NCI-H1048 (cell line): ENCODE data around the gene PTPRG.

Experiments
- DNase-seq: peaks from one replicate; lab custom pipeline; 2025; lab: John Stamatoyannopoulos, UW

Gene PTPRG

GRCh38 chr3:62276658-62277180 lies 715.3 kb downstream of the PTPRG start:
- no peak for DNase-seq

- DNase-seq = no peak
These were observed 716.1 kb downstream of the PTPRG start for GRCh38 chr3:62277450-62277849.

DNA sequence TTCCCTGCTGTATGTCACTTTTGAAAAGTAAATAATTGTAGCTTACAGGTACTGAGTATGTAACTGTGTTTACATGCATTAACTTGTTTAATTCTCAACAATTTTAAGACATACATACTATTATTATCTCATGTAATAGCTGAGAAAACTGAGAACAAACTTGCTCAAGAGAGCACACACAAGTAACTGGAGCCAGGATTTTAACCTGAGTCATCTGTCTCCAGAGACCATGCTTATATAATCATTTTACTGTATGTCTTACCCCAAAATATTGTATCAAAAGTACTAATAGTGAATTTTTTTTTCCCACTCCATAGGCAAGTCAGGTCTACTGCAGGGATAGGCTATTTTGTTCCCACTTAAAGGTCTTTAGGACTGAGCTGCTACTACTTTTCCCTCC lies 716.6 kb downstream of the PTPRG start:
- DNase-seq = no peak

- DNase-seq = no peak
These were observed 720.4 kb downstream of the PTPRG start for GRCh38 chr3:62281726-62282125.

GRCh38 chr3:62284442-62284841 lies 723.1 kb downstream of the PTPRG start:
- DNase-seq = no peak

DNA sequence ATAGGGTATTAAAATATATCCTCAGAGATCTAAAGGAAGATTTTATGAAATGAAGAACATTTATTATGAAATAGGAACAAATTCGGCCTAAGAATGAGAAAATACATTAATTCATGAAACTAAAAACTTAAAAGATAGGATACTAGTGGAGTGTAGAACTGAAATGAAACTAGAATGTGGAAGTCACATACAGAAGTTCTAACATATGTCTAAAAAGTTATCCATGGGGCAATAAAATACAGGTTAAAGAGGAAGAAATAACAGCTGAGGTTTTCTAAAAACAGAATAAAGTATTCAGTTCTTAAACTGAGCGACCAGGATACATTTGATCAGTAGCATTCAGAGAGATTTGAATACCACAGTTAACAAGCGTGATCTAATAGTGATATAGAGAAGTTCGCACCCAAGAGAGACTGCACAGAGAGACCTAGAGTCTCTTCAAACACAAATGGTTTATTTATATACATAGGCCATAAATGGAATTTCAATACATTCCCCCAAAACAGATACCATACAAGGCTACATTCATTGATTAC lies 726.1 kb downstream of the PTPRG start:
- DNase-seq = no peak

DNA sequence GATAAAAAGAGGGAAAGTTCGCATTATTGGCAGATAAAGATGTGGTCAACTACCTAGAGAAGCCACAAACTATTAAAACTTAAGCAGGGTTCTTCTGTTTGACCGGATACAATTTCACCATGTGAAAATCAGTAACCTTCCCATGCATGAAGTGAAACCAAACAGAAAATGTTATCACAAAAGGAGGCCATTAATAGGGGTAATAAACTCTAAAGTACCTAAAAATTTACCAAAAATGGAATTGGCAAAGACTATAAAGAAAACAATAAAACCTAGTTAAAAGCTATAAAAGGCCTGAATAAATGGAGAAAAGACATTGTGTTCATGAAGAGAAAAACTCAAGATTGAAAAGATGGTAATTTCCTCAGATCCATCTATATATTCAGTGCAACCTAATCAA lies 728.6 kb downstream of the PTPRG start:
- no peak for DNase-seq

GRCh38 chr3:62293051-62293780 lies 731.8 kb downstream of the PTPRG start:
- no peak for DNase-seq

DNA sequence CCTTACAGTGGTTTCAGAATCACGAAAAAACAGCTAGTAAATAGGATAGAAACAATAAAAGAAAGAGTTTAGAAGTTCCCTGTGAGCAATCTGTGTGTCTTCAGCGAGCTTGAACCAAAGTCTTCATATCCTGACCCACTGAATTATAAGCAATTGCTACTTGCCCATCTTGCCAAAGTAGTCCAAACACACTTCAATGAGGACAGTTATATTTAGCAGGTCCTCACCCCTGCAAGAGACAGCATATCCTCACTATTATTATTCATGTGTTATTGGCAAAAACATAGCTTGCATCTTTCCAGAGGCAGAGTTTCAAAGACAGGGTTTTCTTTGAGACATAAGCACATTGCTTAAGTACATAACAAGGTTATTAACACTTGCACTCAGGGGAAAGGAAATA lies 734.2 kb downstream of the PTPRG start:
- DNase-seq = no peak

DNA sequence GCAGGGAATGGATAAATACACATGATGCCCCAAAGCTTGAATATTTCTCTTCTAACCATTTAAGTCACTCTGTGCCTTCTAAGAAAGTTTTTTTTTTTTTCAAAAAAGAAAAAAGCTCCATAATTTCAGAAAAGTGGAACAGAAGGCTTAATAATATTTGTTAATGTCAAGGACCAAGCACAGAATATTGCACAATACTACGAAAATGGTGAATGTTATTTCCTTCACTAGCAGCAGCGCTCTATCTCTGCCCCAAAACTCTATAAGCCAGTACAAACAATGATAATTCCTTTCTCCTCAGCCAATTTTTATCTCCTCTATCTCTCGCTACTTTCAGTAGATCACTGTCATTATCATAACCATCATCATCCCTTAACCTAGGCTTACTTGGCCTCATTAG lies 739.2 kb downstream of the PTPRG start:
- DNase-seq = no peak

GRCh38 chr3:62312201-62312600 lies 750.8 kb downstream of the PTPRG start:
- DNase-seq = no peak

DNA sequence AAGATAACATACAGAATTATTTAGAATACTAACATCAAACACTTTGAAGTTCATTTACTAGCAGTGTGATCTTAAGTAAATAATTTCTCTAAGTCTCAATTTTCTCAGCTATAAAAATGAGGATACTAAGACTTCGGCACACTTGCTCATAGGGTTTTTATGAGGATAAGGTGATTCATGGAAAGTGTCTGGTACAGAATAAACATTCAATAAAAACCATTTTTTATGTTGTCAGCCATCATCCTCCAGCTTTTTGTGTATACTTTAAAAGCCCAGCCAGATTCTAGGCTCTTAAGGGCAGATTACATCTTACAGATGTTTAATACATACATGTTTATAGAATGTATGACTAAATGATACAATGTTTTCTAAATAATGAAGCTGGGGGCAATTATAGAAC lies 755.2 kb downstream of the PTPRG start:
- DNase-seq = no peak

- no peak for DNase-seq
These were observed 757.0 kb downstream of the PTPRG start for GRCh38 chr3:62318365-62318751.

DNA sequence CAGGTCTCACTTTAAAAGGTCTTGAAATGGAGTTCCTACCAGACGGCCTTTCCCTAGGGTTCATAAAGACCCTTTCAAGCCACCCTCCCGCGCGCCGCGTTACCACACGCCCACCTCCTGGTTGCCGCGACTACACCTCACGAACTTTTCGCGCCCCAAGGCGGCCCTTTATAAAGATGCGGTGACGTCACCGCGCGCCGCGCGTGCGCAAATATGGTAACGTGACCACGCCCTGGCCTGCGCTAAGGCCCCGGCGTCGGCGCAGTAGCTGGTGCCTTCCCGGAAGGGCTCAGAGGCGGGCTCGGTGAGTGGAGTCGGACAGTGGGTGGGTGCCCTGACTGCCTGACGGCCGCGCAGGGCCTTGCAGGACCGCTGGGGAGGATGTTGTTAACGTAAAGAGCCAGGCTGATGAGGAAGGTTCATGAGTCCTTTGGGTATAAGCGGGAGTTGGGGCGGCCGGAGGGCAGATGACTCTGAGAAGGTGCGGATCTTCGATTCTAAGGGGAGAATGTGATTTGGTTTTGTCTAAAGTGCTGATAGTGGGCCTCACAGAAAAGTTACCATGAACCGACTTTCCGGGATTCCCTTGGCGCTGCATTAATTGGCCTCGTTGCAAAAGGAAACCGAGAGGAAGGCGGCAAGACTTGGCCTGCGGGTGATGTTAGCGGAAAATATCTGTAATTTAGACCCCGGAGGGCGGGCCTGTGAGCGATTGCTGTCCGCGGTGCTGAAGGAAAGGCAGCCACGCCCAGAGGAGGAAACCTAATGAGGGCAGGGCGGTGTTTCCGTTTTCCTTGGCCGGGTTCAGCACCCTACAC lies 757.6 kb downstream of the PTPRG start:
- no peak for DNase-seq

- no peak for DNase-seq
These were observed 758.3 kb downstream of the PTPRG start for GRCh38 chr3:62319570-62320243.

- no peak for DNase-seq
These were observed 761.9 kb downstream of the PTPRG start for GRCh38 chr3:62323241-62323640.

- no peak for DNase-seq
These were observed 764.5 kb downstream of the PTPRG start for GRCh38 chr3:62325896-62326295.

DNA sequence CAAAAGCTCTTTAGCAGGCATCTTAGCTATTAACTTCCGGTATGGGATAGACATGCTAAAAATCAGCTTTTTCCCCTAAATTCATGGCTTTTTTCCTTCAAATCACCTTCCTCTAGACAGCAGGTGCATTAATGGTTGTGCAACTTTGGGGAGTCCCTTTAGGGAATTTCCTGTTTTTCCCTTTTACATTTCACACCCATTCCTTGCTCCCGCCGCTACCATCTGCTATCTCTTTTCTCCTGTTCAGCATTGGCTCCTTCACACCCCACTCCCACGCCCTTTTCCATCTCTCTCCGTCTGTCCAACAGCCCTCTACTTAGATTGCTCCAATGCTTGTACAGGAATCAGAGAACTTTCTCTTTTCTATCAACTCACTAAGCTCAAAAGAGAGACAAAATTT lies 768.6 kb downstream of the PTPRG start:
- no peak for DNase-seq

DNA sequence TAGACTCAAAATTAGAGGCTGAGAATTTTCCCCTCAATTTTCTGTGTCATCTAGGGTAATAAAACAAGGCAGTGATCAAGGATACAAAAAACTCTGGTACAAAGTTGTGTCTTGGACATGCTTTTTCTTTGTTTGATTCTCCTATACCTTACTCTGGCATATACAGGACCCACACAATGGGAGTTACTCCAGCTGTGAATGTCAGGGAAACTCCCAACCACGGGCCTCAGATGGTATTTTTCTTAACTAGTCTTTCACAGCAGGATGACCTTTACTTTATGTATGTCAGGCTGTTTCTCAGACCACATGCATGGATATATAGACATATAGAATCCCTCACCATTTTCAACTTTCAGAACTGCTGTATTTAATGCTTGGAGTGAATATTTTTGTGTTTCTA lies 770.6 kb downstream of the PTPRG start:
- DNase-seq = no peak

- DNase-seq = no peak
These were observed 771.5 kb downstream of the PTPRG start for GRCh38 chr3:62332835-62333244.

GRCh38 chr3:62335196-62335595 lies 773.8 kb downstream of the PTPRG start:
- no peak for DNase-seq

GRCh38 chr3:62343755-62344154 lies 782.4 kb downstream of the PTPRG start:
- DNase-seq = no peak
